ENCODE data around the gene CPD.
A peak's percentile ranks its signal among the peaks of the same experiment; 100 is the strongest.
"Not testable (repeated sequence)": the region's sequence is repeated elsewhere in the genome, so short reads cannot be mapped to it uniquely, and the experiment has no call there.

The CPD gene

GRCh38 chr17:30388321-30389179 is 9.8 kb downstream of the CPD start:
- no peak for DNase-seq (ENCODE audit: low read depth, low spot score)

- DNase-seq (ENCODE audit: low read depth, low spot score) = no peak
These were observed 11.1 kb downstream of the CPD start for GRCh38 chr17:30389756-30390300.

GRCh38 chr17:30391534-30391933 is 12.8 kb downstream of the CPD start:
- no peak for DNase-seq (ENCODE audit: low read depth, low spot score)

GRCh38 chr17:30393491-30393890 is 14.8 kb downstream of the CPD start:
- no peak for DNase-seq (ENCODE audit: low read depth, low spot score)

- DNase-seq (ENCODE audit: low read depth, low spot score) = no peak
These were observed 15.5 kb downstream of the CPD start for GRCh38 chr17:30393911-30394867.

- no peak for DNase-seq (ENCODE audit: low read depth, low spot score)
These were observed 16.8 kb downstream of the CPD start for GRCh38 chr17:30395398-30396022.

- no peak for DNase-seq (ENCODE audit: low read depth, low spot score)
These were observed 17.4 kb downstream of the CPD start for GRCh38 chr17:30396129-30396528.

GRCh38 chr17:30396612-30397011 is 17.9 kb downstream of the CPD start:
- no peak for DNase-seq (ENCODE audit: low read depth, low spot score)

GRCh38 chr17:30398328-30399041 is 19.8 kb downstream of the CPD start:
- DNase-seq (ENCODE audit: low read depth, low spot score) = no peak

GRCh38 chr17:30401097-30401496 is 22.4 kb downstream of the CPD start:
- no peak for DNase-seq (ENCODE audit: low read depth, low spot score)

- DNase-seq (ENCODE audit: low read depth, low spot score) = no peak
These were observed 26.4 kb downstream of the CPD start for GRCh38 chr17:30405161-30405560.

- not testable (repeated sequence) for DNase-seq (ENCODE audit: low read depth, low spot score)
These were observed 31.9 kb downstream of the CPD start for GRCh38 chr17:30410627-30411026.

- DNase-seq (ENCODE audit: low read depth, low spot score) = not testable (repeated sequence)
These were observed 33.3 kb downstream of the CPD start for GRCh38 chr17:30412008-30412496.

- no peak for DNase-seq (ENCODE audit: low read depth, low spot score)
These were observed 34.4 kb downstream of the CPD start for GRCh38 chr17:30413109-30413508.

GRCh38 chr17:30414486-30414885 is 35.8 kb downstream of the CPD start:
- no peak for DNase-seq (ENCODE audit: low read depth, low spot score)

GRCh38 chr17:30415491-30415890 is 36.8 kb downstream of the CPD start:
- no peak for DNase-seq (ENCODE audit: low read depth, low spot score)

GRCh38 chr17:30418070-30418469 is 39.3 kb downstream of the CPD start:
- not testable (repeated sequence) for DNase-seq (ENCODE audit: low read depth, low spot score)

- no peak for DNase-seq (ENCODE audit: low read depth, low spot score)
These were observed 42.9 kb downstream of the CPD start for GRCh38 chr17:30421592-30421991.

GRCh38 chr17:30422171-30422570 is 43.4 kb downstream of the CPD start:
- DNase-seq (ENCODE audit: low read depth, low spot score) = no peak

GRCh38 chr17:30424471-30424870 is 45.7 kb downstream of the CPD start:
- DNase-seq (ENCODE audit: low read depth, low spot score) = no peak

- peak; percentile 14 for DNase-seq (ENCODE audit: low read depth, low spot score)
These were observed 47.6 kb downstream of the CPD start for GRCh38 chr17:30426292-30426691.
